Medulla oblongata (tissue), 1 donor: Measurements from ENCODE around the gene SCGB1A1.
A peak's percentile ranks its signal among the peaks of the same experiment; 100 is the strongest.
"Not testable (repeated sequence)": the region's sequence is repeated elsewhere in the genome, so short reads cannot be mapped to it uniquely, and the experiment has no call there.

Experiments
- DNase-seq: peaks from one replicate; pipeline ENCODE4 v3.0.0-alpha.2; 2015; ENCODE audit errors: extremely low spot score

SCGB1A1 gene

GRCh38 chr11:62418733-62419132, at the start of gene SCGB1A1:
TSS of gene SCGB1A1 (plus strand) at chr11:62419033. CDS start at chr11:62419096, 63 bp downstream.
- no peak for DNase-seq

- DNase-seq = no peak
These were observed 47.9 kb upstream of the SCGB1A1 start for GRCh38 chr11:62370743-62371440.

- no peak for DNase-seq
These were observed 46.0 kb upstream of the SCGB1A1 start for GRCh38 chr11:62372871-62373270.

- DNase-seq = no peak
These were observed 45.2 kb upstream of the SCGB1A1 start for GRCh38 chr11:62373464-62374119.

- DNase-seq = no peak
These were observed 44.0 kb upstream of the SCGB1A1 start for GRCh38 chr11:62374801-62375200.

- peak; percentile 89 for DNase-seq
These were observed 40.3 kb upstream of the SCGB1A1 start for GRCh38 chr11:62378459-62379063.

GRCh38 chr11:62379586-62379985, 39.2 kb upstream of the SCGB1A1 start:
- DNase-seq = peak; percentile 80

- DNase-seq = peak; percentile 90
These were observed 38.0 kb upstream of the SCGB1A1 start for GRCh38 chr11:62380821-62381245.

- DNase-seq = no peak
These were observed 35.0 kb upstream of the SCGB1A1 start for GRCh38 chr11:62383822-62384221.

GRCh38 chr11:62386083-62386482, 32.8 kb upstream of the SCGB1A1 start:
- not testable (repeated sequence) for DNase-seq

- DNase-seq = no peak
These were observed 31.5 kb upstream of the SCGB1A1 start for GRCh38 chr11:62387381-62387780.

GRCh38 chr11:62388999-62389398, 29.8 kb upstream of the SCGB1A1 start:
- no peak for DNase-seq

- DNase-seq = no peak
These were observed 28.6 kb upstream of the SCGB1A1 start for GRCh38 chr11:62390237-62390636.

- no peak for DNase-seq
These were observed 28.1 kb upstream of the SCGB1A1 start for GRCh38 chr11:62390722-62391121.

GRCh38 chr11:62391642-62392425, 27.0 kb upstream of the SCGB1A1 start:
- DNase-seq = no peak

GRCh38 chr11:62392506-62392905, 26.3 kb upstream of the SCGB1A1 start:
- no peak for DNase-seq

GRCh38 chr11:62393061-62393611, 25.7 kb upstream of the SCGB1A1 start:
- DNase-seq = no peak

GRCh38 chr11:62393735-62394134, 25.1 kb upstream of the SCGB1A1 start:
- no peak for DNase-seq

GRCh38 chr11:62394825-62395538, 23.9 kb upstream of the SCGB1A1 start:
- peak; percentile 96 for DNase-seq

GRCh38 chr11:62395885-62396551, 22.8 kb upstream of the SCGB1A1 start:
- no peak for DNase-seq
